Measurements from ENCODE around the gene WBP1L. TPM values are rescaled to one million over a fixed set of nuclear protein-coding genes. Genes with fewer than 3 reads are reported as not detected.
A peak's percentile ranks its signal among the peaks of the same experiment; 100 is the strongest.

Gene WBP1L
- polyA plus RNA-seq, 3 donors from 2014 or later: 34.1 to 53.1 (median 35.2) TPM

GRCh38 chr10:102769375-102770107 lies 25.8 kb downstream of the WBP1L start:
- Mint-ChIP-seq H3K27ac (peak overlapping the region in 4 of 6 donors; percentile 3 to 65 (median 48)), H3K27me3 (ENCODE audit: low read depth in 3 of 3) (no peaks in the 10 kb centered on the region), H3K4me1 (peaks cover 50 to 72% of the 10 kb centered on the region in 2 donors), H3K4me3 (no peak overlapping the region), H3K9me3 (no peaks in the 10 kb centered on the region), H3K36me3 (peaks cover 5 to 14% (median 6%) of the 10 kb centered on the region in 3 donors)
- DNase-seq: no peak

GRCh38 chr10:102770108-102770482 lies 26.3 kb downstream of the WBP1L start:
- Mint-ChIP-seq H3K4me1 (peaks cover 53 to 72% of the 10 kb centered on the region in 2 donors), H3K27me3 (ENCODE audit: low read depth in 3 of 3) (no peaks in the 10 kb centered on the region), H3K27ac (peak overlapping the region; percentile 8 to 65 (median 48)), H3K36me3 (peaks cover 5 to 15% (median 7%) of the 10 kb centered on the region in 3 donors), H3K9me3 (no peaks in the 10 kb centered on the region), H3K4me3 (no peak overlapping the region)
- DNase-seq: no peak

GRCh38 chr10:102770792-102771191 lies 27.0 kb downstream of the WBP1L start:
- H3K27ac Mint-ChIP-seq: peak overlapping the region in 4 of 6 donors; percentile 8 to 66 (median 52)

GRCh38 chr10:102773320-102773719 lies 29.6 kb downstream of the WBP1L start:
- Mint-ChIP-seq H3K27me3 (ENCODE audit: low read depth in 3 of 3) (no peaks in the 10 kb centered on the region), H3K36me3 (peaks cover 0 to 6% (median 3%) of the 10 kb centered on the region in 3 donors), H3K4me3 (no peak overlapping the region), H3K4me1 (peaks cover 62 to 76% of the 10 kb centered on the region in 2 donors), H3K9me3 (no peaks in the 10 kb centered on the region), H3K27ac (peak overlapping the region in 4 of 6 donors; percentile 17 to 79 (median 62))
- no peak for DNase-seq

More at GRCh38 chr10:102770792-102771191, 27.0 kb downstream of the WBP1L start:
- peaks cover under 1 to 9% (median 3%) of the 10 kb centered on the region in 3 donors for H3K36me3 Mint-ChIP-seq
- H3K9me3 Mint-ChIP-seq: no peaks in the 10 kb centered on the region
- peaks cover 56 to 72% of the 10 kb centered on the region in 2 donors for H3K4me1 Mint-ChIP-seq
- no peaks in the 10 kb centered on the region for H3K27me3 Mint-ChIP-seq (ENCODE audit: low read depth in 3 of 3)
- H3K4me3 Mint-ChIP-seq: no peak overlapping the region
- no peak for DNase-seq

- Mint-ChIP-seq H3K4me3 (peak overlapping the region in 3 of 5 donors; percentile 15 to 29 (median 18)), H3K9me3 (no peaks in the 10 kb centered on the region), H3K36me3 (peaks cover 0 to 6% (median 3%) of the 10 kb centered on the region in 3 donors), H3K27me3 (ENCODE audit: low read depth in 3 of 3) (no peaks in the 10 kb centered on the region), H3K27ac (peak overlapping the region; percentile 22 to 80 (median 62)), H3K4me1 (peaks cover 65 to 82% of the 10 kb centered on the region in 2 donors)
- peak in 1 of 3 donors; percentile 20 for DNase-seq
Observed at GRCh38 chr10:102773986-102774385, 30.2 kb downstream of the WBP1L start.

- Mint-ChIP-seq H3K9me3 (no peaks in the 10 kb centered on the region), H3K36me3 (peaks cover 0 to 3% (median 3%) of the 10 kb centered on the region in 3 donors), H3K27ac (peak overlapping the region in 2 of 6 donors; percentile 40 to 48), H3K27me3 (ENCODE audit: low read depth in 3 of 3) (no peaks in the 10 kb centered on the region), H3K4me3 (peak overlapping the region in 1 of 5 donors; percentile 17), H3K4me1 (peaks cover 60 to 78% of the 10 kb centered on the region in 2 donors)
- DNase-seq: no peak
Observed at GRCh38 chr10:102775201-102775934, 31.6 kb downstream of the WBP1L start.

GRCh38 chr10:102775935-102776669 lies 32.4 kb downstream of the WBP1L start:
- peaks cover 63 to 78% of the 10 kb centered on the region in 2 donors for H3K4me1 Mint-ChIP-seq
- DNase-seq: no peak
- peak overlapping the region in 4 of 6 donors; percentile 14 to 80 (median 40) for H3K27ac Mint-ChIP-seq
- no peaks in the 10 kb centered on the region for H3K27me3 Mint-ChIP-seq (ENCODE audit: low read depth in 3 of 3)
- peaks cover 0 to 6% (median 3%) of the 10 kb centered on the region in 3 donors for H3K36me3 Mint-ChIP-seq
- peak overlapping the region in 2 of 5 donors; percentile 12 to 29 for H3K4me3 Mint-ChIP-seq
- H3K9me3 Mint-ChIP-seq: no peaks in the 10 kb centered on the region

GRCh38 chr10:102776779-102777456 lies 33.2 kb downstream of the WBP1L start:
- H3K27me3 Mint-ChIP-seq (ENCODE audit: low read depth in 3 of 3): no peaks in the 10 kb centered on the region
- DNase-seq: no peak
- peaks cover 0 to 6% (median 3%) of the 10 kb centered on the region in 3 donors for H3K36me3 Mint-ChIP-seq
- peaks cover 71 to 85% of the 10 kb centered on the region in 2 donors for H3K4me1 Mint-ChIP-seq
- H3K27ac Mint-ChIP-seq: peak overlapping the region in 2 of 6 donors; percentile 46 to 48
- H3K9me3 Mint-ChIP-seq: no peaks in the 10 kb centered on the region
- no peak overlapping the region for H3K4me3 Mint-ChIP-seq

GRCh38 chr10:102777711-102778453 lies 34.1 kb downstream of the WBP1L start:
- Mint-ChIP-seq H3K9me3 (no peaks in the 10 kb centered on the region), H3K36me3 (peaks cover 0 to 11% (median 3%) of the 10 kb centered on the region in 3 donors), H3K4me3 (no peak overlapping the region), H3K4me1 (peaks cover 76 to 91% of the 10 kb centered on the region in 2 donors), H3K27ac (peak overlapping the region in 3 of 6 donors; percentile 6 to 79 (median 18)), H3K27me3 (ENCODE audit: low read depth in 3 of 3) (peaks cover 0 to 2% (median 0%) of the 10 kb centered on the region in 3 donors)
- DNase-seq: no peak

- H3K9me3 Mint-ChIP-seq: no peaks in the 10 kb centered on the region
- H3K4me3 Mint-ChIP-seq: no peak overlapping the region
- H3K36me3 Mint-ChIP-seq: peaks cover 0 to 12% (median 3%) of the 10 kb centered on the region in 3 donors
- peaks cover 0 to 2% (median 0%) of the 10 kb centered on the region in 3 donors for H3K27me3 Mint-ChIP-seq (ENCODE audit: low read depth in 3 of 3)
- no peak for DNase-seq
- H3K4me1 Mint-ChIP-seq: peaks cover 78 to 91% of the 10 kb centered on the region in 2 donors
- peak overlapping the region in 1 of 6 donors; percentile 7 for H3K27ac Mint-ChIP-seq
Observed at GRCh38 chr10:102778781-102779180, 35.0 kb downstream of the WBP1L start.

GRCh38 chr10:102779680-102780526 lies 36.2 kb downstream of the WBP1L start:
- Mint-ChIP-seq H3K4me3 (no peak overlapping the region), H3K27ac (peak overlapping the region in 5 of 6 donors; percentile 10 to 51 (median 13))

GRCh38 chr10:102780527-102780808 lies 36.7 kb downstream of the WBP1L start:
- H3K4me1 Mint-ChIP-seq: peaks cover 70 to 82% of the 10 kb centered on the region in 2 donors
- H3K4me3 Mint-ChIP-seq: no peak overlapping the region
- H3K27ac Mint-ChIP-seq: peak overlapping the region in 1 of 6 donors; percentile 16
- H3K36me3 Mint-ChIP-seq: peaks cover 0 to 9% (median 0%) of the 10 kb centered on the region in 3 donors
- DNase-seq: no peak
- H3K9me3 Mint-ChIP-seq: no peaks in the 10 kb centered on the region
- peaks cover 0 to 2% (median 0%) of the 10 kb centered on the region in 3 donors for H3K27me3 Mint-ChIP-seq (ENCODE audit: low read depth in 3 of 3)

More at GRCh38 chr10:102779680-102780526, 36.2 kb downstream of the WBP1L start:
- peaks cover 73 to 86% of the 10 kb centered on the region in 2 donors for H3K4me1 Mint-ChIP-seq
- H3K36me3 Mint-ChIP-seq: peaks cover 0 to 9% (median 0%) of the 10 kb centered on the region in 3 donors
- H3K27me3 Mint-ChIP-seq (ENCODE audit: low read depth in 3 of 3): peaks cover 0 to 2% (median 0%) of the 10 kb centered on the region in 3 donors
- no peak for DNase-seq
- no peaks in the 10 kb centered on the region for H3K9me3 Mint-ChIP-seq

Measured in immature natural killer cell (primary cell).